HCEC 1CT (cell line): ENCODE measurements around the gene KIF18A.

Source experiments
- DNase-seq: peaks from one replicate; pipeline ENCODE4 v3.0.0-alpha.2; 2017

KIF18A gene

GRCh38 chr11:28040384-28040783, 67.6 kb downstream of the KIF18A start:
- no peak for DNase-seq

- DNase-seq: no peak
Observed at GRCh38 chr11:28038775-28039174, 69.2 kb downstream of the KIF18A start.

GRCh38 chr11:28026634-28027290, 81.2 kb downstream of the KIF18A start:
- DNase-seq: no peak

GRCh38 chr11:28017816-28018215, 90.1 kb downstream of the KIF18A start:
- DNase-seq: peak; percentile 75

- DNase-seq: no peak
Observed at GRCh38 chr11:28011813-28012212, 96.1 kb downstream of the KIF18A start.

- no peak for DNase-seq
Observed at GRCh38 chr11:28009996-28010395, 98.0 kb downstream of the KIF18A start.

GRCh38 chr11:28009388-28009787, 98.6 kb downstream of the KIF18A start:
- peak; percentile 76 for DNase-seq

- DNase-seq: no peak
Observed at GRCh38 chr11:28003615-28004014, 104.3 kb downstream of the KIF18A start.

- DNase-seq: no peak
Observed at GRCh38 chr11:27998552-27998951, 109.4 kb downstream of the KIF18A start.

- no peak for DNase-seq
Observed at GRCh38 chr11:27997344-27997743, 110.6 kb downstream of the KIF18A start.

GRCh38 chr11:27996066-27996465, 111.9 kb downstream of the KIF18A start:
- no peak for DNase-seq

- DNase-seq: peak; percentile 94
Observed at GRCh38 chr11:27995083-27995482, 112.9 kb downstream of the KIF18A start.

GRCh38 chr11:27991736-27992135, 116.2 kb downstream of the KIF18A start:
- DNase-seq: peak; percentile 76

GRCh38 chr11:27977527-27977926, 130.4 kb downstream of the KIF18A start:
- DNase-seq: no peak

- DNase-seq: peak; percentile 86
Observed at GRCh38 chr11:27977031-27977430, 130.9 kb downstream of the KIF18A start.

- peak; percentile 73 for DNase-seq
Observed at GRCh38 chr11:27976262-27976661, 131.7 kb downstream of the KIF18A start.

GRCh38 chr11:27973851-27974536, 134.0 kb downstream of the KIF18A start:
- DNase-seq: no peak

GRCh38 chr11:27972522-27973170, 135.3 kb downstream of the KIF18A start:
- peak; percentile 84 for DNase-seq

- DNase-seq: no peak
Observed at GRCh38 chr11:27971171-27971570, 136.8 kb downstream of the KIF18A start.
